ENCODE results near the gene LRP8.

- TF ChIP-seq, protein P1, sequence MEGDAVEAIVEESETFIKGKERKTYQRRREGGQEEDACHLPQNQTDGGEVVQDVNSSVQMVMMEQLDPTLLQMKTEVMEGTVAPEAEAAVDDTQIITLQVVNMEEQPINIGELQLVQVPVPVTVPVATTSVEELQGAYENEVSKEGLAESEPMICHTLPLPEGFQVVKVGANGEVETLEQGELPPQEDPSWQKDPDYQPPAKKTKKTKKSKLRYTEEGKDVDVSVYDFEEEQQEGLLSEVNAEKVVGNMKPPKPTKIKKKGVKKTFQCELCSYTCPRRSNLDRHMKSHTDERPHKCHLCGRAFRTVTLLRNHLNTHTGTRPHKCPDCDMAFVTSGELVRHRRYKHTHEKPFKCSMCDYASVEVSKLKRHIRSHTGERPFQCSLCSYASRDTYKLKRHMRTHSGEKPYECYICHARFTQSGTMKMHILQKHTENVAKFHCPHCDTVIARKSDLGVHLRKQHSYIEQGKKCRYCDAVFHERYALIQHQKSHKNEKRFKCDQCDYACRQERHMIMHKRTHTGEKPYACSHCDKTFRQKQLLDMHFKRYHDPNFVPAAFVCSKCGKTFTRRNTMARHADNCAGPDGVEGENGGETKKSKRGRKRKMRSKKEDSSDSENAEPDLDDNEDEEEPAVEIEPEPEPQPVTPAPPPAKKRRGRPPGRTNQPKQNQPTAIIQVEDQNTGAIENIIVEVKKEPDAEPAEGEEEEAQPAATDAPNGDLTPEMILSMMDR (IDR thresholded peaks at IDR 0.05; ENCODE audit: low read length), result no peak
- TF ChIP-seq EZH2phosphoT487 (IDR thresholded peaks at IDR 0.05; ENCODE audit: low read length), result no peak
These were observed 10.0 kb downstream of the LRP8 start for GRCh38 chr1:53317646-53318539.

All from MM.1S (cell line).